Type B pancreatic cell (in vitro differentiated cells): ENCODE measurements around the gene GBF1. TPM values are rescaled to one million over a fixed set of nuclear protein-coding genes. Genes with fewer than 3 reads are reported as not detected.
A peak's percentile ranks its signal among the peaks of the same experiment; 100 is the strongest.

ENCODE experiments used
- DNase-seq: peaks from one replicate; pipeline ENCODE4 v3.0.0; 2021; ENCODE audit warnings: mixed read lengths; ENCODE audit not compliant: unreplicated experiment; ENCODE audit errors: extremely low spot score
- H3K27ac Mint-ChIP-seq: 2 replicates; pipeline ENCODE4 v1.8.0; 2021; ENCODE audit warnings: mild to moderate bottlenecking, mixed read lengths
- H3K27me3 Mint-ChIP-seq: 2 replicates; pipeline ENCODE4 v1.8.0; 2021; ENCODE audit warnings: mixed read lengths
- H3K36me3 Mint-ChIP-seq: 2 replicates; pipeline ENCODE4 v1.8.0; 2021; ENCODE audit warnings: mixed read lengths
- H3K4me1 Mint-ChIP-seq: one replicate; pipeline ENCODE4 v1.8.0; 2021; ENCODE audit warnings: mixed read lengths; ENCODE audit not compliant: unreplicated experiment
- H3K4me3 Mint-ChIP-seq: 2 replicates; pipeline ENCODE4 v1.8.0; 2021; ENCODE audit warnings: mild to moderate bottlenecking, mixed read lengths
- H3K9me3 Mint-ChIP-seq: 2 replicates; pipeline ENCODE4 v1.8.0; 2021; ENCODE audit warnings: mixed read lengths
- CTCF ChIP-seq: fragments of 200-600 bp; sonication (generic); conservative IDR thresholded peaks from 2 replicates; pipeline ENCODE4 v1.5.0; 2021; ENCODE audit warnings: antibody characterized with exemption, mild to moderate bottlenecking
- total RNA-seq: library from RNA; stranded (reverse); gene quantifications from 2 replicates; pipeline ENCODE4 v1.2.1, GENCODE V29; 2021; ENCODE audit warnings: low replicate concordance

Gene GBF1
- total RNA-seq, 1 donor from 2014 or later = 48.7 TPM

GRCh38 chr10:102341038-102341688, 95.8 kb downstream of the GBF1 start:
- peaks cover 7% of the 10 kb centered on the region for H3K36me3 Mint-ChIP-seq
- H3K27me3 Mint-ChIP-seq = no peaks in the 10 kb centered on the region
- TF ChIP-seq CTCF = no peak
- no peak overlapping the region for H3K27ac Mint-ChIP-seq
- no peaks in the 10 kb centered on the region for H3K9me3 Mint-ChIP-seq
- H3K4me3 Mint-ChIP-seq = no peak overlapping the region
- no peak for DNase-seq
- peaks cover 9% of the 10 kb centered on the region for H3K4me1 Mint-ChIP-seq

DNA sequence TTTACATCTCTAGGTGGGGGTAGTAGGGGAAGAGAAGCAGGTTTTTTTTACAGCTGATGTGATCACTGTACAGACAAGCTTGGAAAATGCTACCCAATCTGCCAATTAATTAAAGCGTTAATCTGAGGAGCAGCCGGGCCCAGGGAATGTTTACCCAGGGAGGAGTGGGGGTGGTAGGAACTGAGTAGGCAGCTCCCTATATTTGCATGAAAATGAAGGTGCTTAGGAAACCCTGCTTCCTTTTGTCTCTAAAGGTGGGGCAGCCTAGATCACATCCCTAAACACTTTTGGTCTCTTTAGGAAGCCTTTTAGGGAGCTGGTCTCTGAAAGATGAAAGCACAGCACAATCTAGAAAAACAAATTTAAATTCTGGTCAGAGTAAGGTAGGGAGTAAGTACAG, 97.1 kb downstream of the GBF1 start:
- Mint-ChIP-seq H3K36me3 (peaks cover 7% of the 10 kb centered on the region), H3K4me1 (peaks cover 9% of the 10 kb centered on the region), H3K4me3 (no peak overlapping the region), H3K27me3 (no peaks in the 10 kb centered on the region), H3K9me3 (no peaks in the 10 kb centered on the region), H3K27ac (no peak overlapping the region)
- no peak for DNase-seq
- TF ChIP-seq CTCF = no peak

- H3K36me3 Mint-ChIP-seq = peaks cover 7% of the 10 kb centered on the region
- H3K27me3 Mint-ChIP-seq = no peaks in the 10 kb centered on the region
- TF ChIP-seq CTCF = no peak
- DNase-seq = no peak
- no peaks in the 10 kb centered on the region for H3K9me3 Mint-ChIP-seq
- H3K4me3 Mint-ChIP-seq = no peak overlapping the region
- H3K4me1 Mint-ChIP-seq = peaks cover 9% of the 10 kb centered on the region
- no peak overlapping the region for H3K27ac Mint-ChIP-seq
Observed at GRCh38 chr10:102342958-102343357, 97.6 kb downstream of the GBF1 start.

GRCh38 chr10:102344067-102344466, 98.7 kb downstream of the GBF1 start:
- no peak for DNase-seq
- no peak for TF ChIP-seq CTCF
- Mint-ChIP-seq H3K9me3 (no peaks in the 10 kb centered on the region), H3K27ac (no peak overlapping the region), H3K36me3 (peaks cover 7% of the 10 kb centered on the region), H3K4me1 (peaks cover 9% of the 10 kb centered on the region), H3K4me3 (no peak overlapping the region), H3K27me3 (no peaks in the 10 kb centered on the region)

DNA sequence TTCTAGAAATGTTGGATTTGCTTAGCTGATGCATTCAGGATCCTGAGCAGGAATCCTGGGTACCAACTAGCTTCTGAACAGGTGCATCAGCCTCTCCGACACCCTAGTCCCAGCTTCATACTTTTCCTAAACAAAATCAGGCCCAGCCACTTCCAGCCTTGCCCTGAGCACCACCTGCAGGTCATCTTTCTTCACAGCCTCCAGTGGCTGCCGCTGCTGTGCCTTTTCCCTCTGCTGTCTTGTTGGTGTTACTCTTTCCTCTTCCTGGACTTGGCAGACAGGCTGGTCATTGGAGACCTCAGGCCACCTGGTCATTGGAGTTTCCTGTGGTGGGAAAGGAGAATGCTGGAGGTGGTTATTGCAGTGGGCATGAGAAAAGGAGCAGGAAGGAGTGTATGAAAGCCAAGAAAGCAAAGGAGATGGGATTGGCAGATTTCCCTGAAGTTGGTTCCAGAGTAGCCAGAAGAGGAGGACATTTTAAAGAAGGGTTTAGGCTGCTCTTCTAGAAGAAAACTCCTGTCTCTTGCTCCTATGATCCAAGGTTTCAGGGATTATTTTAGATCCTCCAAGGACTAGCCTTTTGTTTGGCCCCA, 102.0 kb downstream of the GBF1 start:
- Mint-ChIP-seq H3K4me3 (no peak overlapping the region), H3K27me3 (no peaks in the 10 kb centered on the region), H3K36me3 (peaks cover 12% of the 10 kb centered on the region), H3K4me1 (peaks cover 8% of the 10 kb centered on the region), H3K9me3 (no peaks in the 10 kb centered on the region), H3K27ac (no peak overlapping the region)
- DNase-seq = no peak
- TF ChIP-seq CTCF = peak; percentile 68
